Skeletal muscle tissue (tissue), 4 donors: ENCODE measurements around the gene NRG3. TPM values are rescaled to one million over a fixed set of nuclear protein-coding genes. Genes with fewer than 3 reads are reported as not detected.

Source experiments
- H3K27ac ChIP-seq: one replicate; pipeline ENCODE4 v1.7.0; 2013; ENCODE audit warnings: mild to moderate bottlenecking, low read depth, low read length, inconsistent platforms
- H3K27me3 ChIP-seq, 3 donors: one replicate each; pipeline ENCODE4 v1.7.0; 2013; ENCODE audit warnings: low read length in 3 of 3; ENCODE audit not compliant: control insufficient read depth in 3 of 3, insufficient read depth in 3 of 3
- H3K36me3 ChIP-seq, 3 donors: one replicate each; pipeline ENCODE4 v1.7.0; 2013; ENCODE audit warnings: low read length in 3 of 3; ENCODE audit not compliant: control insufficient read depth in 3 of 3, insufficient read depth in 3 of 3
- H3K4me1 ChIP-seq, 3 donors: one replicate each; pipeline ENCODE4 v1.7.0; 2013; ENCODE audit warnings: low read length in 3 of 3, mild to moderate bottlenecking in 3 of 3; ENCODE audit not compliant: control insufficient read depth in 3 of 3, insufficient read depth in 3 of 3
- H3K4me3 ChIP-seq, 3 donors: one replicate each; pipeline ENCODE4 v1.7.0; 2013; ENCODE audit warnings: low read length in 3 of 3
- H3K9ac ChIP-seq, 3 donors: one replicate each; pipeline ENCODE4 v1.7.0; 2013; ENCODE audit warnings: low read length in 3 of 3, mild to moderate bottlenecking in 3 of 3, moderate library complexity in 2 of 3, low read depth in 1 of 3
- H3K9me3 ChIP-seq, 3 donors: one replicate each; pipeline ENCODE4 v1.7.0; 2013; ENCODE audit warnings: low read length in 3 of 3; ENCODE audit not compliant: control insufficient read depth in 3 of 3
- total RNA-seq: library from RNA; depleted of rRNA; stranded (reverse); fragments of >200 nt; gene quantifications from one replicate; pipeline ENCODE4 v1.2.3, GENCODE V29; 2014
- donor health status: Osteomylitis.

Gene NRG3
- total RNA-seq, 1 donor from 2014 or later = not detected

DNA sequence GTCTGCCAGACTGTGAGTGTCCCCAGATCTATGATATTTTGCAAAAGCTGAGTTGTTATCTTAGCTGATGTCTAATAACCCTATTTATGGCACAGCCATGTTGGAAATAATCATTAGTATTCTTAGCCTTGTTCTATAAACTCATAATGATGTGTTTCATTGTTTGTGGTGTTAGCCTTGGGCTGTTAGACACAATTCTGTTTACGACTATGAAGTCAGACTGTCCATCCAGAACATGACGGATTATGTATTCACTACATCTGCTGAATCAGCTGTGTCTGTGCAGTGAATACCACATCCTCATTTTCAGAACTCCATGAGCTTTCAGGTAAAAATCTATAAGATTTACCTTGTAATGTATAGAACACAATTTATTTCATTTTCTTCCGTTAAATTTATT is 577.1 kb downstream of the NRG3 start:
- Histone ChIP-seq H3K9me3 (no peaks in the 10 kb centered on the region), H3K36me3 (no peaks in the 10 kb centered on the region), H3K4me3 (no peak overlapping the region), H3K4me1 (no peaks in the 10 kb centered on the region), H3K27me3 (no peaks in the 10 kb centered on the region), H3K27ac (no peak overlapping the region), H3K9ac (no peak overlapping the region)

DNA sequence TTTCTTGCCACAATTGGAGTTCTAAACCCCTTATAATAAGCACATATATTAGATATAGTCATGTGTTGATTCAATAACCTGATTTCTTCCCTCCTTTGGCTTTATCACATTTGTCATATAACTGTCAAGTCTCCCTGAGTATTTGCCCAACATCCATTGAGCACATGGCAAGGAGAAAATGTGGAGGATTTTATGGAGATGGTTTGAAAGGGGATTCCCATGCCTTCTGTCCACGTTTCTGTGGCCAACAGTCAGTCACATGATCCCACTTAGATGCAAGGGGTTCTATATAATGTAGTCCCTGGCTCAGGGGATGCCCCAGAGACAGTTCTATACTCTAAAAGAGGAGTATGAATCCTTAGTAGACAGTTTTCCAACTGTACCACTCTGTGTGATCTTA is 577.7 kb downstream of the NRG3 start:
- H3K36me3 ChIP-seq = no peaks in the 10 kb centered on the region
- H3K9ac ChIP-seq = no peak overlapping the region
- no peaks in the 10 kb centered on the region for H3K27me3 ChIP-seq
- H3K4me1 ChIP-seq = no peaks in the 10 kb centered on the region
- no peak overlapping the region for H3K27ac ChIP-seq
- no peaks in the 10 kb centered on the region for H3K9me3 ChIP-seq
- no peak overlapping the region for H3K4me3 ChIP-seq

DNA sequence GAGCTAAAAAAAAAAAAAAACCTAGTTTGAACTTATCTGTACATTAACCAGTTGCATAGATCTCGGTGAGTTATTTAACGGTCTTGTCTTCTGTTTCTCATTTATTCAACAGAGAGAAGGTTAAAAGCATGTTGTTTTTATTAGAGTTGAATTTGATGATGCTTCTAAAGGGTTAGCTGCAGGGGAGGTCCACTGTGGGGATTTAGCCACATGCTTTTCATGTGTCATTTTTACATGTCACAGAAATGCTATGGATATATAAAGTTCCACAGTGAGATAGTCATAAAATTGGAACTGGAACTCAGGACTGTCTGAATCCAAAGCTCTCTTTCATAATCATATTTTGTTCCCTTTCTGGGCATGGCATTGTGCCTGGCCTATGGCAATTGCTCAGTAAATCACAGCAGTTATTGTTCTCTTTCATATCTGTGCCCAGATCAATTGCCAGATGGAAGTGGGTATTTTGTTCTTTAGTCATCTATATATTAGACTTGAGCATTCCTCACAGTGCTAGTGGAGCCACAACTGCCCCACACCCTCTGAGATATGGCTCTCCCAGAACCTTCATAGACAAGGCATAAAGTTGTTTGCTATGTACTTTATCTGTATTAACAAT is 578.8 kb downstream of the NRG3 start:
- H3K4me1 ChIP-seq = no peaks in the 10 kb centered on the region
- H3K9ac ChIP-seq = no peak overlapping the region
- H3K9me3 ChIP-seq = no peaks in the 10 kb centered on the region
- no peaks in the 10 kb centered on the region for H3K36me3 ChIP-seq
- no peaks in the 10 kb centered on the region for H3K27me3 ChIP-seq
- no peak overlapping the region for H3K27ac ChIP-seq
- no peak overlapping the region for H3K4me3 ChIP-seq

DNA sequence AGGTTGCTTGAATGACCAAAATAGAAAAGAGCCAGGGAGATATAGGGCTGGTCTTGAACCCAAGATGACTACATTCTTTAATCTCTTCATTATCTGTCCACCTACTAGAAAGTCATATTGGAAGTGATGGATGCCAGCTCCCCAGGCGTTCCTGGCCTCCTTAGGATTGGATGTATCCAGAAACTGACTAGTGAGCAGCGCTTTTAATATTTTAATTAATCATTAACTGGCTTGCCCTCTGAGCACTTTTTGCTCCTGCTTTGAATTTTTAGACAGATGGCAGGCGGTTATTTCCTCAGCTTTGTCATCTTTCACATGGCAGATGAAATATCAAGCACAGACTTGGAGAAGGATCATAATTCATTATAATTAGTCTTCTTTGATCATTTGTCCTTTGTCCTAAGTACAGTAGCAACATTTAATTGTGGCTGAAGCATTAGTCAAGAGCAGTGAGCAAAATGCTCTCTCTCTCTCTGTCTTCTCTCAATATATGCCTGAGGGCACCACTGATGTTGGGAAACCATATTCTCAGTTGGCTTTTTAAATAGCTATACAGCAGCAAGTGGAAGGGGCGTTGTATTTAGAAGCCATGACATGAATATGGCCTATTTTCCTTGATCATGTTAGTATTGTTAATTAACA is 588.0 kb downstream of the NRG3 start:
- H3K27ac ChIP-seq = no peak overlapping the region
- no peaks in the 10 kb centered on the region for H3K4me1 ChIP-seq
- no peaks in the 10 kb centered on the region for H3K36me3 ChIP-seq
- H3K9me3 ChIP-seq = no peaks in the 10 kb centered on the region
- H3K9ac ChIP-seq = no peak overlapping the region
- H3K4me3 ChIP-seq = no peak overlapping the region
- H3K27me3 ChIP-seq = no peaks in the 10 kb centered on the region

DNA sequence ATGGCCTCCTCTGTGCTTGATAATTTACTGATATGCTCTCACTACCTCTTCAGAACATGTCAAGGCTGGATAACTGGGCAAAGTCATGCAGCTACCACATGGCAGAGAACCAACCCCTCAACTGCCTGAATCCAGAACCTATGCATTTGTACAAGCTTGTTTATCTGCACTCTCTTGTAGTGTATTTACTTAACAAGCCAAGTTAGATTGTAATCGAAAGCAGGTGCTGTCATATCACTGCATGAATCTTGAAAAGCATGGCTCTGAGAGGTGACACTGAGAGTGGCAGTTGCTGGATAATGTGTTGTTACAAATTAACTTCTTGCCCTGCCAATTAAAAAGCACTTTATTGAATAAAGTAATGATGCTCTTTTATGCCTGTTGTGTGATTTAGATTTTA is 588.6 kb downstream of the NRG3 start:
- H3K36me3 ChIP-seq = no peaks in the 10 kb centered on the region
- no peaks in the 10 kb centered on the region for H3K9me3 ChIP-seq
- no peak overlapping the region for H3K4me3 ChIP-seq
- no peak overlapping the region for H3K27ac ChIP-seq
- no peaks in the 10 kb centered on the region for H3K4me1 ChIP-seq
- H3K27me3 ChIP-seq = no peaks in the 10 kb centered on the region
- H3K9ac ChIP-seq = no peak overlapping the region

DNA sequence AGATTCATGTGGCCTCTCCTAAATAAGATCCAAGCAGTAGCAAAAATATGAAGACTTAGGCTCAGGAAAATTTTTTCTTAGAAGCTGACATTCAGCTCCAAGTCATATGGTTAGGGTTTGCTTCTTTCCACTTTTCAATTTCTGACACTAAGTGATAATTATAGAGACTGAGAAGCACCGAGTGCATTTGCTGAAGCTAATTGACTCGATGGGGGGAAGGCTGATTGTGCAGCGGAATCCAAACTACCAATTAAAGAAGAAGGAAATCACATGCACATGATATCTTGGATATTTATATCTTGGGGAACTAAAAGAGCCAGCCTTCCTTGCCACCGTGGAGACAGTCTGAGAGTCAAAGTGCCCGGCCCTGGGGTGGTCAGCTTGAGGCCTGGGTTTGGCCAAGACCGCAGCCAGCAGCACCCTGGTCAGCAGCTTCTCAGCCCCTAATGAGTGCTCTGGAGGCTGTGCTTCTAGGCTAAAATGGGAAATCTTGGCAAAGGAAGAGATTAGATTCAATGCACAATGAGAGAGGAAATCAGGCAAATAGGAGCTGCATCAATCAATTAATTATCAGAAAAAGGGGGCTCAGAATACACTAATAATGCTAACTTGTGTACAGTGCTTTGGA is 589.3 kb downstream of the NRG3 start:
- no peak overlapping the region for H3K4me3 ChIP-seq
- no peaks in the 10 kb centered on the region for H3K36me3 ChIP-seq
- H3K27ac ChIP-seq = no peak overlapping the region
- no peaks in the 10 kb centered on the region for H3K27me3 ChIP-seq
- no peaks in the 10 kb centered on the region for H3K9me3 ChIP-seq
- H3K4me1 ChIP-seq = no peaks in the 10 kb centered on the region
- no peak overlapping the region for H3K9ac ChIP-seq

DNA sequence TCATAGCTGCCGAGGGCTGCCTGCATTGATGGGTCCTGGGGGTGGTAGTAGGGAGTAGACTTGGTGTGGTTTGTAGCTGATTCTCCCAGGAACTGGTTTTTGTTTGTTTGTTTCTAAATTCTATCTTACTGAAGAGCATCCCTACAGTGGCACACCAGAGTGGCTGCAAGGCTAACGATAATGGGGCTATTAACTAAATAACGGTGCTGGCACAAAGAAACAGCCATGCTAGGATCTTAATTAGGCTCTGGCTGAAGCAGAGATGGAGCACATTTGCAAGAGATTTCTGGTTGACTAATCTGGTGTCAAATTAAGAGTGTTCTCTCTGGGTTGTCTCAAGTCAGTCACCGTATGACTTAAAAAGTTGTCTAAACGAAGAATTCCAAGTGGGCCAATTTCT is 590.0 kb downstream of the NRG3 start:
- H3K36me3 ChIP-seq = no peaks in the 10 kb centered on the region
- no peak overlapping the region for H3K4me3 ChIP-seq
- H3K27ac ChIP-seq = no peak overlapping the region
- H3K4me1 ChIP-seq = no peaks in the 10 kb centered on the region
- H3K9me3 ChIP-seq = no peaks in the 10 kb centered on the region
- H3K9ac ChIP-seq = no peak overlapping the region
- no peaks in the 10 kb centered on the region for H3K27me3 ChIP-seq

DNA sequence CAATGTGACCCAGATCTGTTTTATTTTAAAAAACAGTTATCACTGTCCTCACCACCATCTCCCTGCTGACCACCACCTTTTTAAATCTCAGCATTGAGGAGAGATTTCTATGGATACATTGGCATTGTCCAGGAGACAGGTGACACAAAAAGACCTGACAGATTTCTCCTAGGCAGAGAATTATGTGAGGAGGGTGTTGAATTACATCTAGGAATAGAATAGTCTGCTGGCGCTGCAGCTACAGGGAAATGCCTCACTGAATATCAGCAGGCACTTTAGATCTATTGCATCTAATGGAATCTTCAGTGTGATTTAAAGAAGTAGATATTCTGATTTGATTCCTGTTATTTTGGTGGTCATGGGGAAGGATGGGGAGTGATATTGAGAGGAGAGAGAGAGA is 593.5 kb downstream of the NRG3 start:
- no peaks in the 10 kb centered on the region for H3K9me3 ChIP-seq
- H3K4me1 ChIP-seq = no peaks in the 10 kb centered on the region
- H3K27me3 ChIP-seq = no peaks in the 10 kb centered on the region
- no peak overlapping the region for H3K27ac ChIP-seq
- H3K4me3 ChIP-seq = no peak overlapping the region
- no peak overlapping the region for H3K9ac ChIP-seq
- no peaks in the 10 kb centered on the region for H3K36me3 ChIP-seq

DNA sequence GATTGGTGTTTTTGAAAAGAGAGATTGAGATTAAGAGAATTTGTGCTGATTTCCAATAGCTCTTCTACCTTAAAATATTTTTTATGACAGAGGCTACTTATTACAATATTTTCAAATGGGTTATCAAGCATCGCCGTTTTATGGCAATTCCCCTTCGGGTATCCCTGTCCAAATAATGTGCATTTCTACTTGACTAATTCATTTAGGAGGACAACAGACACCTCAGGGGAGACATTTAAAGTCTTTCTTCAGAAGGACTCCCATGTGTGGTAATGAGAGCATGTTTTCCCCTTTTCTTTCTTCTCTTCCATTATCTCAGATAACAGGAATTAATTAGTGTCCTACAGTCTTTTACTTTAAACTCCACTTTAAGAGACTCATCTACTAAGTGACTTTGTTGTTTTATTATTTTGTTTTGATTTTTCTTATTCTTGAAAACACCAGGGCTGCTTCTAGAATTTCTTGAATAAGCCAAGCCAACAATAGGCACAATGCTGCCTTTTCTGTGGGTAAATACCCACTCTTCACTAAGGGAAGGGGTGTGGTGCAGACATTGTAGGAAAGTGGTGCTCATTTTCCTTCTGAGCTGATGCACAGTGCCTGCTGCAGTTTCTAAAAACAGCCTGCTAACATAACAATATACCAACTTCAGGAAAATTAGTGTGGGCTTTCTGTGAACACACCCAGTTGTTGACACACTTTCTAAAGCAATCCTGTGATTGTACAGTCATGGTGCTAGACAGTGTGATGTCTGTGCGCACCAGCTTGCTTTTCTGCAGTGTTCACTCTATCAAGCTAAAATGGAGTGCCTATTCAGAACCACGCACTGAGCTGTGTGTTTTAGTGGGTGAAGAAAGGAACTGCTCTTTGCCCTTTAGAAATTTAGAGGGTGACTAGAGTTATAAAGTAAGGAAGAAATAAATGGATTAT is 597.7 kb downstream of the NRG3 start:
- H3K27ac ChIP-seq = no peak overlapping the region
- H3K36me3 ChIP-seq = no peaks in the 10 kb centered on the region
- H3K27me3 ChIP-seq = no peaks in the 10 kb centered on the region
- H3K4me1 ChIP-seq = no peaks in the 10 kb centered on the region
- H3K9me3 ChIP-seq = no peaks in the 10 kb centered on the region
- no peak overlapping the region for H3K4me3 ChIP-seq
- H3K9ac ChIP-seq = no peak overlapping the region

DNA sequence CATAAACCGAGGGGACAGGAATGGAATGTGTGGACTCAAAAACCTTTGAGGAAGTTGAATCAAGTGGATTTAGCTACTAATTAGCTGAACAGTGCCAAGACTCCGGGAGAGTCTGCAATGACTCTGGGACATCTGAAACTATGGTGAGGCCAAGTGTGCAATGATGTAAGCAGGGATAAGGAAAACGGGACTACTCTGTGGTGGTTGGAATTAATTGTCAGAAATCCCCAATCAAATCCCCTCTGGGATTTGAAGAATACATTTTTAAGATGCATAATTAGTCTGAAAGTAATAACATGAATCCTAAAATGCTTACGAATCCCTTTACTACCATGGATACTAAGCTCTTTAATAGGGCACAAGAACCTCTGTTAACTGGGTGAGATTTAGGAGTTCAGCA is 602.8 kb downstream of the NRG3 start:
- H3K27ac ChIP-seq = no peak overlapping the region
- no peak overlapping the region for H3K4me3 ChIP-seq
- H3K36me3 ChIP-seq = no peaks in the 10 kb centered on the region
- H3K9ac ChIP-seq = no peak overlapping the region
- no peaks in the 10 kb centered on the region for H3K4me1 ChIP-seq
- H3K27me3 ChIP-seq = no peaks in the 10 kb centered on the region
- no peaks in the 10 kb centered on the region for H3K9me3 ChIP-seq
